ENCODE data around the gene ENDOD1.
"Not testable (repeated sequence)": the region's sequence is repeated elsewhere in the genome, so short reads cannot be mapped to it uniquely, and the experiment has no call there.

The ENDOD1 gene

DNA sequence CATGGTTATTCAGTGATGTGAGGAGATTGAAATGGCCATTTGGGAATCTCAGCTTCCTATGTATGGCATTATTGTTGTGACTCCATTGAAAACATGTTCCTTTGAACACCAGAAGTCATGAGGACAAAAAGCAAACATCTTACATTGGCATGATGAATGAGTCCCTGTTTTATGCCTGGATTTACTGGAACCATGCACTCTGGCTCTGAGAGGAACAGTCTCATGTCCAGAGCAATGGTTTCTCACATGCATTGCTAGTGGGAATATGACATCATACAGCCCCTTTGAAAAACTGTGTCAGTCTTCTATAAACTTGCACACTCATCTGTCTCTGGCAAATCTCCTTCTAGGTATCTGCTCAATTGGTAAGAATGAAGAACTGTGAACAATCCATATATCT lies 43.8 kb upstream of the ENDOD1 start:
- TF ChIP-seq, protein P1, sequence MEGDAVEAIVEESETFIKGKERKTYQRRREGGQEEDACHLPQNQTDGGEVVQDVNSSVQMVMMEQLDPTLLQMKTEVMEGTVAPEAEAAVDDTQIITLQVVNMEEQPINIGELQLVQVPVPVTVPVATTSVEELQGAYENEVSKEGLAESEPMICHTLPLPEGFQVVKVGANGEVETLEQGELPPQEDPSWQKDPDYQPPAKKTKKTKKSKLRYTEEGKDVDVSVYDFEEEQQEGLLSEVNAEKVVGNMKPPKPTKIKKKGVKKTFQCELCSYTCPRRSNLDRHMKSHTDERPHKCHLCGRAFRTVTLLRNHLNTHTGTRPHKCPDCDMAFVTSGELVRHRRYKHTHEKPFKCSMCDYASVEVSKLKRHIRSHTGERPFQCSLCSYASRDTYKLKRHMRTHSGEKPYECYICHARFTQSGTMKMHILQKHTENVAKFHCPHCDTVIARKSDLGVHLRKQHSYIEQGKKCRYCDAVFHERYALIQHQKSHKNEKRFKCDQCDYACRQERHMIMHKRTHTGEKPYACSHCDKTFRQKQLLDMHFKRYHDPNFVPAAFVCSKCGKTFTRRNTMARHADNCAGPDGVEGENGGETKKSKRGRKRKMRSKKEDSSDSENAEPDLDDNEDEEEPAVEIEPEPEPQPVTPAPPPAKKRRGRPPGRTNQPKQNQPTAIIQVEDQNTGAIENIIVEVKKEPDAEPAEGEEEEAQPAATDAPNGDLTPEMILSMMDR (conservative IDR thresholded peaks at IDR 0.05; ENCODE audit: low read depth, low read length) = no peak
- no peaks in the 10 kb centered on the region for H3K27me3 ChIP-seq (ENCODE audit: insufficient read depth, low read depth)
- H3K9ac ChIP-seq = no peak overlapping the region
- H4K20me1 ChIP-seq (ENCODE audit: insufficient read depth) = no peaks in the 10 kb centered on the region
- H3K36me3 ChIP-seq (ENCODE audit: insufficient read depth) = no peaks in the 10 kb centered on the region
- H3K4me3 ChIP-seq (IDR thresholded peaks at IDR 0.05; ENCODE audit: insufficient read depth, low read depth, low read length) = no peak overlapping the region
- no peak overlapping the region for H3K4me2 ChIP-seq
- H3K4me1 ChIP-seq (ENCODE audit: low read depth, poor library complexity, severe bottlenecking) = no peaks in the 10 kb centered on the region
- H3K79me2 ChIP-seq (ENCODE audit: insufficient read depth, low read depth) = no peaks in the 10 kb centered on the region
- no peak overlapping the region for H2AFZ ChIP-seq (ENCODE audit: low read depth)
- H3K27ac ChIP-seq = no peak overlapping the region

DNA sequence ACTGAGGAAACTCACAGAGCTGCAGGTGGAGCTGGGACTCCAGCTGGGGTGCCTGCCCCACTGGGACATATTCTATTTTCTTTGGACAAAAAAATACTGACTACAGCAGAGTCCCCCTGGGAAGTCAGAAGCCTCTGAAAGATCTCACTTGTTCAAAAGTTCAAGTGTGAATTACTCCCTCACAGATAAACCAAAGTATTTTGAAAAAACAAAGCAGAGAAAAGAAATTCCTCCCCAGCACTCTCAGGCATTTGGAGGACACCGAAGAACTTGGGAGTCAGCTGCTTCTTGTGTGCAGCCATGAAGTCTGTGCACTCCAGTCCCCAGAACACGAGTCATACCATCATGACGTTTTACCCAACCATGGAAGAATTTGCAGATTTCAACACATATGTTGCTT lies 40.5 kb upstream of the ENDOD1 start, which contains the start of gene KDM4F:
Gene KDM4F, plus strand, starts transcription at position 301 of the 400 bp plus-strand sequence.
- H4K20me1 ChIP-seq (ENCODE audit: insufficient read depth); H3K27ac ChIP-seq; H3K9ac ChIP-seq; H3K79me2 ChIP-seq (ENCODE audit: insufficient read depth, low read depth); H3K4me2 ChIP-seq; H3K27me3 ChIP-seq (ENCODE audit: insufficient read depth, low read depth); H3K36me3 ChIP-seq (ENCODE audit: insufficient read depth); H2AFZ ChIP-seq (ENCODE audit: low read depth); H3K4me3 ChIP-seq (IDR thresholded peaks at IDR 0.05; ENCODE audit: insufficient read depth, low read depth, low read length); H3K4me1 ChIP-seq (ENCODE audit: low read depth, poor library complexity, severe bottlenecking): not testable (repeated sequence)

DNA sequence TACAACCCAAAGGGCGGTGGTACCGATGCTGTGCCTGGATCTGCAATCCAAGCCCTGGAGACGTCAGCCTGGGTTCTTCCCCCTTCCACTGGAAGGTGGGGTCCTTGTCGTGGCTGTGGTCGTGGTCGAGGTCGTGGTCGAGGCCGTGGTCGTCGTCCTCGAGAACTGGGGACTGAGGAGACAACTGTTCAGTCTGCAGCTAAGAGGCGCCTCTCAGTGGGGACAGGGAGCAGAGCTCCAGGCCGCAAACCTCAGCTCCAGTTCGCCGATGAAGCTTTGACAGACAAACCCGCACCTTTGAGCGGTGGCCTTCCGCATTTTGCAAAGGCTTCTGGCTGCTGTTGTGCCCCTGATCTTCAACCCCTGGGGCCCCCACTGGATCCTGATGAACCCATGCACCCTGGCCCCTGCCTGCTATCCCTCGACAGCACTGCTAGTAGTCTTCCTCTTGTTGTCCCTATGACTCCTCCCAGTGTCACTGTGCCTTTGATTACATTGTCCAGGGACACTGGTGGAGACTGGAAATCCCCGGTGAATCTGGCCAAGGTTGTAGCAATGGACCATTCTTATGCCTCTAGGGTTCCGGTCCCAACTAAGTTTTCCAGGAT lies 38.9 kb upstream of the ENDOD1 start:
- H3K9ac ChIP-seq = no peak overlapping the region
- no peak overlapping the region for H3K27ac ChIP-seq
- no peaks in the 10 kb centered on the region for H4K20me1 ChIP-seq (ENCODE audit: insufficient read depth)
- no peaks in the 10 kb centered on the region for H3K4me1 ChIP-seq (ENCODE audit: low read depth, poor library complexity, severe bottlenecking)
- no peaks in the 10 kb centered on the region for H3K36me3 ChIP-seq (ENCODE audit: insufficient read depth)
- no peaks in the 10 kb centered on the region for H3K27me3 ChIP-seq (ENCODE audit: insufficient read depth, low read depth)
- no peaks in the 10 kb centered on the region for H3K79me2 ChIP-seq (ENCODE audit: insufficient read depth, low read depth)
- no peak overlapping the region for H3K4me2 ChIP-seq
- H2AFZ ChIP-seq (ENCODE audit: low read depth) = no peak overlapping the region
- TF ChIP-seq, protein P1 (conservative IDR thresholded peaks at IDR 0.05; ENCODE audit: low read depth, low read length) = no peak
- no peak overlapping the region for H3K4me3 ChIP-seq (IDR thresholded peaks at IDR 0.05; ENCODE audit: insufficient read depth, low read depth, low read length)

DNA sequence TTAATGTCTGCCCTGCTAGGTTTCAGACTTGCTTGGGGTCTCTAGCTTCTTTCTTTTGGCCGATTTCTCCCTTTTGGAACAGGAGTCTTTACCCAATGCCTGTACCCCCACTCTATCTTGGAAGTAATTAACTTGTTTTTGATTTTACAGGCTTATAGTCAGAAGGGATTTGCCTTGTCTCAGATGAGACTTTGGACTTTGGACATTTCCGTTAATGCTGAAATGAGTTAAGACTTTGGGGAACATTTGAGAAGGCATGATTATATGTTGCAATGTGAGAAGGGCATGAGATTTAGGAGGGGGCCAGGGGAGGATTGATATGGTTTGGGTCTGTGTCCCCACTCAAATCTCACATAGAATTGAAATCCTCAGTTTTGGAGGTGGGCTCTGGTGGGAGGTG lies 35.3 kb upstream of the ENDOD1 start:
- Histone ChIP-seq H3K27me3 (ENCODE audit: insufficient read depth, low read depth) (no peaks in the 10 kb centered on the region), H3K4me1 (ENCODE audit: low read depth, poor library complexity, severe bottlenecking) (no peaks in the 10 kb centered on the region), H3K79me2 (ENCODE audit: insufficient read depth, low read depth) (no peaks in the 10 kb centered on the region), H3K36me3 (ENCODE audit: insufficient read depth) (no peaks in the 10 kb centered on the region), H4K20me1 (ENCODE audit: insufficient read depth) (no peaks in the 10 kb centered on the region), H3K4me2 (no peak overlapping the region), H3K4me3 (IDR thresholded peaks at IDR 0.05; ENCODE audit: insufficient read depth, low read depth, low read length) (no peak overlapping the region), H3K27ac (no peak overlapping the region), H3K9ac (no peak overlapping the region), H2AFZ (ENCODE audit: low read depth) (no peak overlapping the region)
- TF ChIP-seq, protein P1 (conservative IDR thresholded peaks at IDR 0.05; ENCODE audit: low read depth, low read length) = no peak

DNA sequence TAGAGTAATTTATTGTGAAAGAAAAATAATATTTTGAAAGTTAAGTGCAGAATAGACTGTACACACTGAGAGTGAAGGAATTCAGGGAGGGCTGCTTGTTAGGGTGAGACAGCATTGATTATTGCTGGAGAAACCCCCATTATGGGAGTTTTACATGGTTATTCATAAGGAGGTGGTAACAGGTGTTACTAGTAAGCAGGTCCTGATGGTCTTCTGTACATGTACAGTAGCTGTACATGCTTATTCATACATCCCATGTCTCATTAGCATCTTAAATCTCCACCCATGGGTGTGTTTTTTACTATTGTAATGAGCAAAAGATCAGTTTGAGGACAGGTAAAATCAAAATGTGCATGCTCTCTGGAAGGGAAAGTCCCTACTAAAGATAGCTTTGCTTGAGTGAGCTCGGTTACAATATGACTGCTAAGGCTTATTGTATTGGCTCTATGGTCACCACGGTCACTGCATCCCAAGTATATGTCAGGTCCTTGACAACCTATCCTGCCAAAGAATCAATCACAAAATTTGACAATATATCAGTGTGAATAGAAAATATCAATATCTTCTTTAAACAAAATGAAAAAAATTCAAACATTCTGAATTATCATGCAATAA lies 34.3 kb upstream of the ENDOD1 start:
- TF ChIP-seq, protein P1 (conservative IDR thresholded peaks at IDR 0.05; ENCODE audit: low read depth, low read length) = no peak
- Histone ChIP-seq H3K79me2 (ENCODE audit: insufficient read depth, low read depth) (no peaks in the 10 kb centered on the region), H3K27me3 (ENCODE audit: insufficient read depth, low read depth) (no peaks in the 10 kb centered on the region), H2AFZ (ENCODE audit: low read depth) (no peak overlapping the region), H3K4me3 (IDR thresholded peaks at IDR 0.05; ENCODE audit: insufficient read depth, low read depth, low read length) (no peak overlapping the region), H4K20me1 (ENCODE audit: insufficient read depth) (no peaks in the 10 kb centered on the region), H3K4me1 (ENCODE audit: low read depth, poor library complexity, severe bottlenecking) (no peaks in the 10 kb centered on the region), H3K36me3 (ENCODE audit: insufficient read depth) (no peaks in the 10 kb centered on the region), H3K27ac (no peak overlapping the region), H3K9ac (no peak overlapping the region), H3K4me2 (no peak overlapping the region)

Data from KMS-11 (cell line).